Posterior cingulate gyrus (tissue), 11 donors: ENCODE measurements around the gene SORL1.
A peak's percentile ranks its signal among the peaks of the same experiment; 100 is the strongest.

Experiments
- DNase-seq, 10 donors: peaks; one replicate each; pipeline versions ENCODE4 v3.0.0 to v3.0.0-alpha.2; 2020 to 2021; ENCODE audit warnings: mixed read lengths in 3 of 10
- intact Hi-C: fragments of 100-400 bp; cut with DNase I; formaldehyde crosslinking; loops from one replicate; pipeline ENCODE4 v1.15.1; 2023

Gene SORL1

GRCh38 chr11:121427400-121427744 is 24.7 kb upstream of the SORL1 start:
- DNase-seq: no peak
- intact Hi-C loops: no loop called here

GRCh38 chr11:121429556-121429955 is 22.6 kb upstream of the SORL1 start:
- intact Hi-C loops: no loop called here
- no peak for DNase-seq

GRCh38 chr11:121431820-121432526 is 20.1 kb upstream of the SORL1 start:
- intact Hi-C loops: no loop called here
- DNase-seq: no peak

GRCh38 chr11:121435132-121435531 is 17.0 kb upstream of the SORL1 start:
- intact Hi-C loops: no loop called here
- peak in 2 of 10 donors; percentile 42 to 87 for DNase-seq

- DNase-seq: no peak
- intact Hi-C loops: no loop called here
Observed at GRCh38 chr11:121435551-121436511, 16.3 kb upstream of the SORL1 start.

GRCh38 chr11:121437018-121437685 is 15.0 kb upstream of the SORL1 start:
- intact Hi-C loops: no loop called here
- no peak for DNase-seq

GRCh38 chr11:121437686-121438078 is 14.4 kb upstream of the SORL1 start:
- intact Hi-C loops: no loop called here
- DNase-seq: no peak

- intact Hi-C loops: no loop called here
- DNase-seq: no peak
Observed at GRCh38 chr11:121439337-121439736, 12.8 kb upstream of the SORL1 start.

GRCh38 chr11:121439759-121440158 is 12.4 kb upstream of the SORL1 start:
- DNase-seq: no peak
- intact Hi-C loops: no loop called here

GRCh38 chr11:121441521-121441920 is 10.6 kb upstream of the SORL1 start:
- DNase-seq: no peak
- intact Hi-C loops: no loop called here

- intact Hi-C loops: no loop called here
- no peak for DNase-seq
Observed at GRCh38 chr11:121443688-121444275, 8.3 kb upstream of the SORL1 start.

- no peak for DNase-seq
- intact Hi-C loops: no loop called here
Observed at GRCh38 chr11:121444526-121444925, 7.6 kb upstream of the SORL1 start.

GRCh38 chr11:121445071-121445768 is 6.9 kb upstream of the SORL1 start:
- intact Hi-C loops: loop anchor here (5.0 kb wide), 1 partner anchor 123 kb away; no protein-coding TSS in a partner anchor
- no peak for DNase-seq

- intact Hi-C loops: loop anchor here (5.0 kb wide), 1 partner anchor 124 kb away; no protein-coding TSS in a partner anchor
- DNase-seq: no peak
Observed at GRCh38 chr11:121446752-121447156, 5.4 kb upstream of the SORL1 start.

- intact Hi-C loops: loop anchor here (5.0 kb wide), 1 partner anchor 126 kb away; no protein-coding TSS in a partner anchor
- DNase-seq: no peak
Observed at GRCh38 chr11:121448011-121448410, 4.1 kb upstream of the SORL1 start.

- intact Hi-C loops: loop anchor here (5.0 kb wide), 1 partner anchor 126 kb away; no protein-coding TSS in a partner anchor
- DNase-seq: no peak
Observed at GRCh38 chr11:121448431-121448941, 3.6 kb upstream of the SORL1 start.

- intact Hi-C loops: loop anchor here (5.0 kb wide), 1 partner anchor 127 kb away; no protein-coding TSS in a partner anchor
- no peak for DNase-seq
Observed at GRCh38 chr11:121449123-121449522, 3.0 kb upstream of the SORL1 start.

- intact Hi-C loops: loop anchor here (5.0 to 10.0 kb wide), 3 partner anchors 83 to 145 kb away; no protein-coding TSS in a partner anchor
- DNase-seq: no peak
Observed at GRCh38 chr11:121449626-121450025, 2.5 kb upstream of the SORL1 start.

GRCh38 chr11:121450401-121450800 is 1.7 kb upstream of the SORL1 start:
- DNase-seq: no peak
- intact Hi-C loops: loop anchor here (5.0 to 10.0 kb wide), 2 partner anchors 82 to 144 kb away; no protein-coding TSS in a partner anchor
